Measurements from ENCODE around the gene RBM17.

- TF ChIP-seq CTCF (IDR thresholded peaks at IDR 0.05; ENCODE audit: borderline replicate concordance, extremely low read depth, low read length, poor library complexity, severe bottlenecking) = no peak
- TF ChIP-seq EZH2 (IDR thresholded peaks at IDR 0.05; ENCODE audit: borderline replicate concordance, low read depth, low read length, severe bottlenecking) = no peak
These were observed 32.3 kb upstream of the RBM17 start for GRCh38 chr10:6056411-6057135.

Data from DND-41 (cell line).